T47D (cell line): Measurements from ENCODE around the gene POLR2B.
A peak's percentile ranks its signal among the peaks of the same experiment; 100 is the strongest.

ENCODE experiments used
- DNase-seq, 2 experiments: peaks; one replicate each; pipeline versions ENCODE4 v3.0.0 to v3.0.0-alpha.2; 2011 to 2012; ENCODE audit warnings: low read depth in 1 of 2, low spot score in 1 of 2
- JUND ChIP-seq: IDR thresholded peaks from 2 replicates; pipeline ENCODE4 v1.6.1; 2012; ENCODE audit warnings: low read depth
- in situ Hi-C: cut with HindIII; loops from 2 replicates; pipeline ENCODE4 v1.10.0; 2016; ENCODE audit warnings: low sequenced_read_pairs, low pct_unique_long_range_greater_than_20kb

The POLR2B gene

GRCh38 chr4:57068237-57068981 is 89.7 kb downstream of the POLR2B start:
- in situ Hi-C loops = no loop called here
- no peak for TF ChIP-seq JUND
- DNase-seq = no peak

DNA sequence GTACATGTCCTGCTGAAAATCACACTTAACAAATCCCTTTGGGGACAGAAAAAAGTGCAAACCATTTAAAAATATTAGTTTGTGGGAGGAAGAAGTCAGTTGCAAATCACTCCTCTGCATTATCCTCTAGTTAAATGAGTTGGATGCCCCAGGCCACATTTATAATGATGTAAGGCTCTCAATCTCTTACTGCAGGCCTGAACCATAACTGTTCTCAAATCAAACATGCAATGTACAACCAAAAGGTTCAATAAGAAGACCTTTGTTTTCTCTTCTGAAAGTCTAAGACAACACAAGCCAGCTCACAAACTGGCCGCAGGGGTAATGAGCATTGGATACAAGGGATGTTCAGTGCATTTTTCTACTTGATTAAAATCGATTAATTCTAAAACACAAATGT is 91.8 kb downstream of the POLR2B start:
- no peak for DNase-seq
- TF ChIP-seq JUND = no peak
- in situ Hi-C loops = no loop called here

DNA sequence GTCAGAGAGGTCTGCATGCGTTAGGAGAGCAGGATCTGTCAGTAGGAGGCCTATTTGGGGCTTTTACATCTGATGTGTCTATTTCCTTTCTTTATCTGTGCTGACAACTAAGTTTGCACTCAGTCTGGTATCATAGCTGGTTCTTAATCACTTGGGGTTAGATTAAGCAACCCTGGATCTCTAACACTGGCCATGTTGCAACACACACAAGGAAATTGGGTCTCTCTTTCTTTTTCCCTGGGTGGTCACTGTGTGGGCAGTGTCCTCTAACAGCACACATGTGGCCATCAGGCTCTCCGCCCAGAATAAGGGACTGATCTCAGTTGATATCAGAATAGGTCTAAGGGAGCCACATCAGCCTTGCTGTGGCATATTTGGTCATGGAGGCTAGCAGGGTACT is 92.6 kb downstream of the POLR2B start:
- in situ Hi-C loops = no loop called here
- no peak for DNase-seq
- no peak for TF ChIP-seq JUND

GRCh38 chr4:57073559-57073958 is 94.9 kb downstream of the POLR2B start:
- TF ChIP-seq JUND = no peak
- DNase-seq = no peak
- in situ Hi-C loops = no loop called here

DNA sequence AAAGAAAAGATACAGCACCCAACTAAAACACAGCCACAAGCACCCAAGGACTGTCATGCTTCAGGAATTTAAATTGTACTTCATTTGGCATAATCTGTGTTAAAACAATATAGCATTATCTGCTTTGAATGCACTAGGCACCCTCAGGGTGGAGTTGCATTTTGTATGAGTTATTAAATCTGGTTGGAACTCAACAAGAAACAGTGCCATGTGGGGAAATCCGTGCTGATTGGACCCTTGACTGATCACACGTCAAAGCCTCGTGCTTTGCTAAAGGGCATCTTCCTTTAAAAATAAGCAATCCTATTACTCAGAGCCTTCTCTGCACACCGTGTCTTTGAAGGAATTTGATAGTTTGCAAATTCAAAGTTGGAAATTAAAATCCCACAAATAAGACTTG is 96.0 kb downstream of the POLR2B start:
- no peak for TF ChIP-seq JUND
- DNase-seq = no peak
- in situ Hi-C loops = no loop called here

GRCh38 chr4:57075367-57075766 is 96.7 kb downstream of the POLR2B start:
- DNase-seq = no peak
- in situ Hi-C loops = no loop called here
- no peak for TF ChIP-seq JUND

DNA sequence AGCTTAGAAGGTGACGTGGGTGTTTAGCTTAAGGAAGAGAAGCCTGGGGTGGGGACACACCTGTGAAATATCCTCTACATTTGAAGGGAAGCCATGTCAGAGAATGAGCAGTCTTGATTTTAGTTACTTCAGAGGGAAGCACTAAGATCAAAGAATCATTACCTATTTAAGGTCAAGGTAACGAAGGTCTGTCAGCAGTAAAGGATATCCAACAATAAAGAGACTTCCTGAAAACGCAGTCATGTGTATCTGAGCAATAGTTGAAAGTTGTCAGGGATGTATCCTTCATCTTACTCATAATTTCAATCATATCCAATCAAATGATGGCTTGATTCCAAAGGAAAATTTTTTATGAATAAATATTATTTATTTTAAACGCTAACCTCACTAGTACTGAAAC is 98.0 kb downstream of the POLR2B start:
- DNase-seq = no peak
- TF ChIP-seq JUND = no peak
- in situ Hi-C loops = no loop called here

GRCh38 chr4:57077550-57078343 is 99.1 kb downstream of the POLR2B start:
- in situ Hi-C loops = no loop called here
- DNase-seq = peak in 1 of 2 experiments; percentile 32
- no peak for TF ChIP-seq JUND

DNA sequence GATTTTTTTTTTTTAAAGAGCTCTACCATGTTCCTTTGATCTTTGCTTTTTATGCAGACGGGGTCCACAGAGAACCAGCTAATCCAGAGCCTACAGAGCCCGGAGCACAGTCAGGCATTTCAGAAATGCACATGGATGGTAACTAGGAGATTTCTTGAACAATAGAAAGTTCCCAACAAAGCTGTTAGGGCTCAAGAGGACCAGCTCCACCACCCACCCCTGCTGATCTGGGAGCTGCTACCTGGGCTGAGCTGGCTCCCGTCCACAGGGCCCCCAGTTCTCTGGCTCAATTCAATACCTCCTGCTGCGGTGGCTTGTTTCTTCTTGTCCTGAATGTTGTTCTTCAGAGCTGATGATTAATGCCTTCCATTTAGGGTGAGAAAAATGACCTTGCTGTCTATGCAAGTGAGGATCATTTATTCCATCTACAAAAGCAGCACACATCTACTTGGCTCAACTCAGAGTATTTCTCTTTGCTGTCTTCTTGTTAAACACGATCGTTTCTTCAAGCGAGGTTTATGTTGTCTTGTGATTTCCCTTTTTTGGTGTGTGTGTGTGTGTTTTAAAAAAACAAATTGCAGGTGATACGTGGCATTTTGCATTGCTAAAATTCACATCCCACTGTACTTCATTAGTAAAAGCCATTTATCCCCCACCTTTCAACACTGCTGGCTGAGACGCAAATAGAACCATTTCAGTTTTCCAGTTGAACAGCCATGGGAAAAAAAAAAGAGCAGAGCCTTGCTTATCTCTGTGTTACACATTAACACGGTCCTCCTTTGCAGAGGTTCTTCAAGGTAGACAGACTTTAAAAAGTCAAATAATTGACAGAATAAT is 100.2 kb downstream of the POLR2B start:
- in situ Hi-C loops = no loop called here
- TF ChIP-seq JUND = no peak
- DNase-seq = no peak
